K562 (cell line): ENCODE measurements around the gene THAP12.

Experiments used
- ARHGAP35 ChIP-seq: fragments of 450-650 bp; IDR thresholded peaks from 2 replicates; pipeline ENCODE4 v1.6.1; 2018; ENCODE audit not compliant: partially characterized antibody
- CREBBP ChIP-seq: IDR thresholded peaks from one replicate; pipeline ENCODE4 v1.6.1; 2012; ENCODE audit warnings: low read depth, mild to moderate bottlenecking, control low read depth, inconsistent platforms, low read length
- CREM ChIP-seq: IDR thresholded peaks from 2 replicates; pipeline ENCODE4 v1.6.1; 2014; ENCODE audit warnings: antibody characterized with exemption, low read depth
- FOXM1 ChIP-seq, 2 experiments: fragments of 450-650 bp in 1 of 2; sonication (generic) in 1 of 2; formaldehyde crosslinking in 1 of 2; IDR thresholded peaks; 2 replicates each; pipeline versions ENCODE4 v1.6.1 to v1.9.0; 2017 to 2022; ENCODE audit warnings: low read depth in 2 of 2, mild to moderate bottlenecking in 2 of 2, missing genetic modification reagents in 1 of 2, moderate library complexity in 1 of 2
- MYNN ChIP-seq, 2 experiments: sonication (generic); formaldehyde crosslinking in 1 of 2; IDR thresholded peaks; 2 replicates each; pipeline versions ENCODE4 v1.5.0 to v1.6.1; 2016 to 2020; ENCODE audit warnings: antibody characterized with exemption in 1 of 2, missing genetic modification reagents in 1 of 2
- RFX5 ChIP-seq: IDR thresholded peaks from 2 replicates; pipeline ENCODE4 v1.6.1; 2011; ENCODE audit warnings: low read depth, mild to moderate bottlenecking, improper control_type of control experiment, low read length
- ZNF121 ChIP-seq: sonication (generic); formaldehyde crosslinking; conservative IDR thresholded peaks from 2 replicates; pipeline ENCODE4 v1.8.0; 2022; ENCODE audit warnings: missing genetic modification reagents
- TF ChIP-seq, protein P1 (sequence below): sonication (generic); formaldehyde crosslinking; IDR thresholded peaks from 2 replicates; pipeline ENCODE4 v1.5.0; 2020; ENCODE audit warnings: missing genetic modification reagents
- TF ChIP-seq, protein P2 (sequence below): fragments of 150-350 bp; IDR thresholded peaks from 2 replicates; pipeline ENCODE4 v1.6.1; 2014; ENCODE audit warnings: low read depth, mild to moderate bottlenecking, low read length, borderline replicate concordance
- TF ChIP-seq, protein P3 (sequence below), 2 experiments: fragments of 450-650 bp; formaldehyde crosslinking in 1 of 2; IDR thresholded peaks; 2 replicates each; pipeline versions ENCODE4 v1.4.0 to v1.6.1; 2014 to 2020; ENCODE audit warnings: mild to moderate bottlenecking in 2 of 2, borderline replicate concordance in 1 of 2, low read depth in 1 of 2

- TF ChIP-seq MYNN (IDR thresholded peaks at IDR 0.05) (no peak), MYNN (CRISPR knock-in tag; IDR thresholded peaks at IDR 0.05) (no peak), CREM (no peak), CREBBP (no peak), ZNF121 (no peak), FOXM1 (IDR thresholded peaks at IDR 0.05; ENCODE audit: low read depth) (no peak), FOXM1 (CRISPR knock-in tag; IDR thresholded peaks at IDR 0.05; ENCODE audit: low read depth) (no peak), RFX5 (no peak), ARHGAP35 (no peak)
- TF ChIP-seq, protein P1, sequence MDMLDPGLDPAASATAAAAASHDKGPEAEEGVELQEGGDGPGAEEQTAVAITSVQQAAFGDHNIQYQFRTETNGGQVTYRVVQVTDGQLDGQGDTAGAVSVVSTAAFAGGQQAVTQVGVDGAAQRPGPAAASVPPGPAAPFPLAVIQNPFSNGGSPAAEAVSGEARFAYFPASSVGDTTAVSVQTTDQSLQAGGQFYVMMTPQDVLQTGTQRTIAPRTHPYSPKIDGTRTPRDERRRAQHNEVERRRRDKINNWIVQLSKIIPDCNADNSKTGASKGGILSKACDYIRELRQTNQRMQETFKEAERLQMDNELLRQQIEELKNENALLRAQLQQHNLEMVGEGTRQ (CRISPR knock-in tag) = no peak
- TF ChIP-seq, protein P2, sequence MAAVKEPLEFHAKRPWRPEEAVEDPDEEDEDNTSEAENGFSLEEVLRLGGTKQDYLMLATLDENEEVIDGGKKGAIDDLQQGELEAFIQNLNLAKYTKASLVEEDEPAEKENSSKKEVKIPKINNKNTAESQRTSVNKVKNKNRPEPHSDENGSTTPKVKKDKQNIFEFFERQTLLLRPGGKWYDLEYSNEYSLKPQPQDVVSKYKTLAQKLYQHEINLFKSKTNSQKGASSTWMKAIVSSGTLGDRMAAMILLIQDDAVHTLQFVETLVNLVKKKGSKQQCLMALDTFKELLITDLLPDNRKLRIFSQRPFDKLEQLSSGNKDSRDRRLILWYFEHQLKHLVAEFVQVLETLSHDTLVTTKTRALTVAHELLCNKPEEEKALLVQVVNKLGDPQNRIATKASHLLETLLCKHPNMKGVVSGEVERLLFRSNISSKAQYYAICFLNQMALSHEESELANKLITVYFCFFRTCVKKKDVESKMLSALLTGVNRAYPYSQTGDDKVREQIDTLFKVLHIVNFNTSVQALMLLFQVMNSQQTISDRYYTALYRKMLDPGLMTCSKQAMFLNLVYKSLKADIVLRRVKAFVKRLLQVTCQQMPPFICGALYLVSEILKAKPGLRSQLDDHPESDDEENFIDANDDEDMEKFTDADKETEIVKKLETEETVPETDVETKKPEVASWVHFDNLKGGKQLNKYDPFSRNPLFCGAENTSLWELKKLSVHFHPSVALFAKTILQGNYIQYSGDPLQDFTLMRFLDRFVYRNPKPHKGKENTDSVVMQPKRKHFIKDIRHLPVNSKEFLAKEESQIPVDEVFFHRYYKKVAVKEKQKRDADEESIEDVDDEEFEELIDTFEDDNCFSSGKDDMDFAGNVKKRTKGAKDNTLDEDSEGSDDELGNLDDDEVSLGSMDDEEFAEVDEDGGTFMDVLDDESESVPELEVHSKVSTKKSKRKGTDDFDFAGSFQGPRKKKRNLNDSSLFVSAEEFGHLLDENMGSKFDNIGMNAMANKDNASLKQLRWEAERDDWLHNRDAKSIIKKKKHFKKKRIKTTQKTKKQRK = no peak
- TF ChIP-seq, protein P3, sequence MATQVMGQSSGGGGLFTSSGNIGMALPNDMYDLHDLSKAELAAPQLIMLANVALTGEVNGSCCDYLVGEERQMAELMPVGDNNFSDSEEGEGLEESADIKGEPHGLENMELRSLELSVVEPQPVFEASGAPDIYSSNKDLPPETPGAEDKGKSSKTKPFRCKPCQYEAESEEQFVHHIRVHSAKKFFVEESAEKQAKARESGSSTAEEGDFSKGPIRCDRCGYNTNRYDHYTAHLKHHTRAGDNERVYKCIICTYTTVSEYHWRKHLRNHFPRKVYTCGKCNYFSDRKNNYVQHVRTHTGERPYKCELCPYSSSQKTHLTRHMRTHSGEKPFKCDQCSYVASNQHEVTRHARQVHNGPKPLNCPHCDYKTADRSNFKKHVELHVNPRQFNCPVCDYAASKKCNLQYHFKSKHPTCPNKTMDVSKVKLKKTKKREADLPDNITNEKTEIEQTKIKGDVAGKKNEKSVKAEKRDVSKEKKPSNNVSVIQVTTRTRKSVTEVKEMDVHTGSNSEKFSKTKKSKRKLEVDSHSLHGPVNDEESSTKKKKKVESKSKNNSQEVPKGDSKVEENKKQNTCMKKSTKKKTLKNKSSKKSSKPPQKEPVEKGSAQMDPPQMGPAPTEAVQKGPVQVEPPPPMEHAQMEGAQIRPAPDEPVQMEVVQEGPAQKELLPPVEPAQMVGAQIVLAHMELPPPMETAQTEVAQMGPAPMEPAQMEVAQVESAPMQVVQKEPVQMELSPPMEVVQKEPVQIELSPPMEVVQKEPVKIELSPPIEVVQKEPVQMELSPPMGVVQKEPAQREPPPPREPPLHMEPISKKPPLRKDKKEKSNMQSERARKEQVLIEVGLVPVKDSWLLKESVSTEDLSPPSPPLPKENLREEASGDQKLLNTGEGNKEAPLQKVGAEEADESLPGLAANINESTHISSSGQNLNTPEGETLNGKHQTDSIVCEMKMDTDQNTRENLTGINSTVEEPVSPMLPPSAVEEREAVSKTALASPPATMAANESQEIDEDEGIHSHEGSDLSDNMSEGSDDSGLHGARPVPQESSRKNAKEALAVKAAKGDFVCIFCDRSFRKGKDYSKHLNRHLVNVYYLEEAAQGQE (IDR thresholded peaks at IDR 0.05; ENCODE audit: borderline replicate concordance) = no peak
- TF ChIP-seq, protein P3 (CRISPR knock-in tag; IDR thresholded peaks at IDR 0.05; ENCODE audit: low read depth) = no peak
Measured at GRCh38 chr11:76307978-76308747, 72.8 kb downstream of the THAP12 start.
